DND-41 (cell line): ENCODE data around the gene NTM.

ENCODE experiments used
- EZH2 ChIP-seq: IDR thresholded peaks from 3 replicates; pipeline ENCODE4 v1.6.1; 2012; ENCODE audit warnings: borderline replicate concordance, low read depth, mild to moderate bottlenecking, moderate library complexity, low read length, inconsistent platforms; ENCODE audit not compliant: severe bottlenecking
- TF ChIP-seq, protein P1 (sequence below): IDR thresholded peaks from 2 replicates; pipeline ENCODE4 v1.5.1; 2012; ENCODE audit warnings: borderline replicate concordance, low read length, moderate library complexity, mild to moderate bottlenecking; ENCODE audit not compliant: poor library complexity, severe bottlenecking; ENCODE audit errors: extremely low read depth

DNA sequence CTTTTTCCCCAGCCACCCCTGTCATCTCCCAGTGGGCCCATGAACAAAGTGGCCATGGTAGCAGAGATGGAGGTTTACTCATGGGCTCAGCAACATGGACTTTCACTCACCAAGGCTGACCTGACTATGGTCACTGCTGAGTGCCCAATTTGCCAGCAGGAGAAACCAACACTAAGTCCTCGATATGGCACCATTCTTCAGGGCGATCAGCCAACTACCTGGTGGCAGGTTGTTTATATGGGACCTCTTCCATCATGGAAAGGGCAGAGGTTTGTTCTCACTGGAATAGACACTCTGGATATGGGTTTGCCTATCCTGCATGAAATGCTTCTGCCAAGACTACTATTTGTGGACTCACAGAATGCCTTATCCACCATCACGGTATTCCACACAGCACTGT, 1009.1 kb downstream of the NTM start:
- TF ChIP-seq, protein P1, sequence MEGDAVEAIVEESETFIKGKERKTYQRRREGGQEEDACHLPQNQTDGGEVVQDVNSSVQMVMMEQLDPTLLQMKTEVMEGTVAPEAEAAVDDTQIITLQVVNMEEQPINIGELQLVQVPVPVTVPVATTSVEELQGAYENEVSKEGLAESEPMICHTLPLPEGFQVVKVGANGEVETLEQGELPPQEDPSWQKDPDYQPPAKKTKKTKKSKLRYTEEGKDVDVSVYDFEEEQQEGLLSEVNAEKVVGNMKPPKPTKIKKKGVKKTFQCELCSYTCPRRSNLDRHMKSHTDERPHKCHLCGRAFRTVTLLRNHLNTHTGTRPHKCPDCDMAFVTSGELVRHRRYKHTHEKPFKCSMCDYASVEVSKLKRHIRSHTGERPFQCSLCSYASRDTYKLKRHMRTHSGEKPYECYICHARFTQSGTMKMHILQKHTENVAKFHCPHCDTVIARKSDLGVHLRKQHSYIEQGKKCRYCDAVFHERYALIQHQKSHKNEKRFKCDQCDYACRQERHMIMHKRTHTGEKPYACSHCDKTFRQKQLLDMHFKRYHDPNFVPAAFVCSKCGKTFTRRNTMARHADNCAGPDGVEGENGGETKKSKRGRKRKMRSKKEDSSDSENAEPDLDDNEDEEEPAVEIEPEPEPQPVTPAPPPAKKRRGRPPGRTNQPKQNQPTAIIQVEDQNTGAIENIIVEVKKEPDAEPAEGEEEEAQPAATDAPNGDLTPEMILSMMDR: no peak
- no peak for TF ChIP-seq EZH2
